CD4-positive, alpha-beta T cell treated with Interleukin-4 for 4 hours (primary cell): ENCODE results near the gene KLK15.
"Not testable (repeated sequence)": the region's sequence is repeated elsewhere in the genome, so short reads cannot be mapped to it uniquely, and the experiment has no call there.

Experiments used
- DNase-seq: peaks from one replicate; pipeline ENCODE4 v3.0.0-alpha.2; 2020

Gene KLK15

DNA sequence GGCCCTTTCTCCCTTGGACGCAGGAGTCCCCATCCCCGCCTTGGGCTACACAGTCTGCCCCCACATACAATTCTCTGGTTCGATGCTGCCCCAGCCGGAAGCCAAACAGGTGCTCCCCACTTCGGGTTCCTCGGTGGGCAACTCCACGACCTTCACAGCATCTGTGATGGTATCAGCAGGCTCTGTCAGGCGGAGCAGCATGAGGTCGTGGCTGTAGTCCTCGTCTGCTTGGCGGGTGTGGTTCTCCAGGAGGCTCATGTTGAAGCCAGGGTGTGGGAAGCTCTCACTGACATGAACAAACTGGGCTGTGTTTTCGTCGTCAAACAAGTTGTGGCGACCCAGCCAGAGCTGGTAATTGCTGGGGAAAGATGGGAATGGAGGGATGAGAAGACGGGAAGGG, 13.3 kb downstream of the KLK15 start:
- no peak for DNase-seq

DNA sequence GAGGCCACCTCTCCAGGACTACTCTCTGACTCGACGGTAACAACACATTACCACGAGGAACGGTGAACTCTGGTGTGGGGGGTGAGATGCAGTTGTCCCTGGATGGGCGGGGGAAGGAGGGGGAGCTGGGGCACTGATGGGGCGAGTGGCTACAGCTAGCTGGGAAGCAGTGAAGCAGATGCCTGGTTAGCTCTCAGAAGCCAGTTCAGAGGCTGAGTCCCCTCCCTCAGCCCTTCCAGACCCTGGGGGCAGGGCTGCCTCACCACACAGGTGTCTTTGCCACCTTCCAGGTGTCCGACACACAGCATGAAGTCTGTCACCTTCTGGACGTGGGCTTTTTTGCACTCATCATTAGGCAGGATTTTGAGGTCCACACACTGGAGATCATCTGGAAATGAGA, 13.7 kb downstream of the KLK15 start:
- no peak for DNase-seq

- DNase-seq = no peak
Measured at GRCh38 chr19:50818859-50819472, 14.4 kb downstream of the KLK15 start.

- no peak for DNase-seq
Measured at GRCh38 chr19:50817941-50818858, 15.2 kb downstream of the KLK15 start.

DNA sequence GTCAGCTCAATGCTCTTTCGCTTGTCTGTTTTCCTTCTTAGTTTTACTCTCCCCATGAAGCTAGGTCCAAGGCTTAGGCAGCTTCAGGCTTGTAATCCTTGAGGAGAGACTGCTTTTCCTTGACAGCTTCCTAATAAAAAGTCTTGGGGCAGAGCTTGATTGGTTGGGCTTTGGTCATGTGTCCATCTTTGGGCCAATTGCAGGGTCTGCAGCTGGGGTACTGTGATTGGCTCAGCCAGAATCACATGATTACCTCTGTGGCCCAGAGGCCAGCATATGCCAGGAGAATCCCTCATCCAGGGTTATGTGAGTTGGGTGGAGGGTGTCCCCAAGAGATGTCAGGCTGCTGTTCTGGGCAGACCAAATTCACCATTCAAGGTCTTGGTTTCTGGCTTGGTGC, 17.9 kb downstream of the KLK15 start:
- no peak for DNase-seq

- no peak for DNase-seq
Measured at GRCh38 chr19:50814883-50815282, 18.5 kb downstream of the KLK15 start.

- DNase-seq = no peak
Measured at GRCh38 chr19:50812474-50812873, 20.9 kb downstream of the KLK15 start.

DNA sequence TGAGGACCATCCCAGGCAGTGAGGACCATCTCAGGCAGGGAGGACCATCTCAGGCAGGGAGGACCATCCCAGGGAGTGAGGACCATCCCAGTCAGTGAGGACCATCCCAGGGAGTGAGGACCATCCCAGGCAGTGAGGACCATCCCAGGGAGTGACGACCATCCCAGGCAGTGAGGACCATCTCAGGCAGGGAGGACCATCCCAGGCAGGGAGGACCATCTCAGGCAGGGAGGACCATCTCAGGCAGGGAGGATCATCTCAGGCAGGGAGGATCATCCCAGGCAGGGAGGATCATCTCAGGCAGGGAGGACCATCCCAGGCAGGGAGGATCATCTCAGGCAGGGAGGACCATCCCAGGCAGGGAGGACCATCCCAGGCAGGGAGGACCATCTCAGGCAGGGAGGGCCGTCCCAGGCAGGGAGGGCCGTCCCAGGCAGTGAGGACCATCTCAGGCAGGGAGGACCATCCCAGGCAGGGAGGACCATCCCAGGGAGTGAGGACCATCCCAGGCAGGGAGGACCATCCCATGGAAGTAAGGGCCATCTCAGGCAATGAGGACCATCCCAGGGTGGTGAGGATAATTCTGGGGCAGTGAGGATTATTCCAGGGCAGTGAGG, 21.6 kb downstream of the KLK15 start:
- DNase-seq = not testable (repeated sequence)

DNA sequence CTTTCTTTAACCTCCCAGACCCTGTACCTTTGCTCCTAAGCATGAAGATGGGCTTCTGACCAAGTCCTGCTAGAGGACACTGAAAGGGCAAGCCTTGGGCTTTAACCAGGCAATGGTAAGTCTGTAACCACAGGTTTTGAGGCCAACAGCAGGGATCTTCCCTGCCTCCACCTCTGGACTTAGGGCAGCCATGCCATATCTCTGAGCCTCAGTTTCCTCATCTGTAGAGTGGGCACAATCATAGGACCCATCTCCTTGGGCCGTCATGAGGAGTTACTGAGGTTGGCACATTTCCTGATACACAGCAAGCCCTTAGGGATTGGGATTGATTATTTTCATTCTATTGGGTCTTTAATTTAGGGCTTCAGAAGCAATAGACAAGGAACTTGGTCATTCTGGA, 24.5 kb downstream of the KLK15 start:
- DNase-seq = no peak

GRCh38 chr19:50804420-50805272, 28.7 kb downstream of the KLK15 start:
- DNase-seq = peak; percentile 99

- no peak for DNase-seq
Measured at GRCh38 chr19:50803633-50804419, 29.5 kb downstream of the KLK15 start.

DNA sequence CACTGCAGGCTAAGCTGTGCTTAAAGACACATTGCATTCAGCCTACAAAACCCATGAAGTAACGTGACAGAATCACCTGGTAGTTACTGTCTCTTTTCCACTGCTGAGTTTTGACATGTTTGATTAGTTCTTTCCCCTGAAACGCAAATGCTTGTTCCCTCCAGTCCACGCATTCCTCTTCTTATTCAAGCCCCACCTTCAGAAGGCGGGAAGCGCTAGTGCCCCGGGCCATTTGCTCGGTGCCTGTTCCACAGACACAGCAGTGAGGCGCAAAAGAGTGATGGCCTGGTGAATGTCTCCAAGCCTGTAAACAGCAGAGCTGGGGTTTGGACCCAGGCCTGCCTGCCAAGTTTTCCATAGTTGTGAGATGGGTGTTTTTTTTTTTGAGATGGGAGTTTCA, 32.3 kb downstream of the KLK15 start:
- DNase-seq = no peak

GRCh38 chr19:50799547-50799851, 33.9 kb downstream of the KLK15 start:
- no peak for DNase-seq

GRCh38 chr19:50798659-50799546, 34.5 kb downstream of the KLK15 start:
- DNase-seq = no peak

- no peak for DNase-seq
Measured at GRCh38 chr19:50797781-50798658, 35.4 kb downstream of the KLK15 start.

GRCh38 chr19:50797429-50797780, 36.0 kb downstream of the KLK15 start:
- no peak for DNase-seq

DNA sequence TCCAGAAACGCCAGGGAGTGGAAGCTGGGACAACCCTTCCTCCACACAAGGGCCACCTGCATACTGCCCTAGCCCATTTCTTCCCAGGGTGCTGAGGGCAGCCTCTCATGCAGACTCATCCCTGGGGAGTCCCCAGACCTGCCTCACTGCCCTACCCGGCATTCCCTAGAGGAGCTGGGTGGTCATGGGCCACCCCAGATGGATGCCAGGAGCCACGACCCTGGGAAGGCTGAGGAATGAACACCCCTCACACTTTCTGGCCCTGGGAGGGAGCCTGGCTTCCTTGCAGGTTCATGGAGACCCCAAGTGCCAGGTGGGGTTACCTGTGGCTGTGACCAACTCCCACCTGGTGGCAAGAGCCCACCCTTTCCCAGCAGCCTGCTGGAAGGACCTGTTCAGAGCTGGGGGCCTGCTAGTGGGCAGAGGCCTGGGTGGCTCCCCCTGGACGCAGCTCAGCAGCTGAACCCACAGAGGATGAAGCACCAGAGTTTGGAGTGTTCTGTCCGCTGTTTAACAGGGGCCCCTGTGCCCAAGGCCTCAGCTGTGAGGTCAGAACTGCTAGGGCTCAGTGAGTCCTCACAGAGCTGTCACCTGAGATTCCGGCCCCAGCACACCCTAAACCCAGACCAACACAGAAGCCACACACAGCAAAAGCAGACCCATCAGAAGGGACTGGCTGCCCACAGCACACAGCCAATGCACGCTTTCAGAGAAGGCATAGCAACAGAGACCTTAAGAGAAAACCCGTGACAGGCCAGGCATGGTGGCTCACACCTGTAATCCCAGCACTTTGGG, 36.5 kb downstream of the KLK15 start:
- no peak for DNase-seq

DNA sequence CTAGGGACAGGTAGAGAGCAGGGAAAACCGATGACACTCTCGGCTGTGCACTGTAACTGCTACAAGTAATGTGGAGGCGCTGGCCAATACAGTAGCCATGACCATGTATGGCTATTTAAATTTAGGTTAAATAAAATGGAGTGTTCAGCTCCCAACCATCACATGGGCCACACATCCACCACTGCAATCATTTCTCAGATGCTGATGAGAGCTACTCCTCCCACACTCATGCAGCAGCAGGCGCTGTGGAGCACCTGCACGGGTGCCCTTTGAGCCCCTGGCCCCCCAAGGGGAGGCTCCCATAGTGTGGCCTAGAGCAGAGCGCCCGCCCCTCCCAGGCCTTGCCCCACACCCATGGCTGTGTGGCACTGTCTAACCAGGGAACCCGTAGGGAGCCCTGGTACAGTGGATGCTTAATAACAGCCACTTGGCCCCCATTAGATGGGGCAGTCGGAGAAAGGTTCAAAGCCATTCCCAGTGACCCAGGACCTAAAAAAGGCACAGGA, 37.2 kb downstream of the KLK15 start:
- no peak for DNase-seq

DNA sequence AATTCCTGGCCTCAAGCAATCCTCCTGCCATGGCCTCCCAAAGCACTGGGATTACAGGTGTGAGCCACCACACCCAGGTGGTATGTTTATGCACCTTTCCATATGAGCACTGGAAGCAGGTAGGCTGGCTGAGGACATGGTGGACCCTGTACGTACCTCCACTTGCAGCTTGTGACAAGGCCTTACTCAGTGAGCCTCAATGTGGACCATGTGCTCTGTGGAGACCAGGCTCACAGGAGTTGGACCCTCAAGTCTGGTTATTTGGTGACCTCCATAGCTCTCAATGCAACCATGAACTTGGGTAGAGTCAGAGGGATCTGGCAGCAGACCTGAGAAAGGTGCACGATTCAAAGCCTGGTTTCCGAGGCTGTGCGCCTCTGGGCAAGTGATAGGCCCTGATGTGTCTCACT, 37.7 kb downstream of the KLK15 start:
- DNase-seq = no peak
